Measurements from ENCODE around the gene PDZRN4.

GRCh38 chr12:41221491-41221890, 33.4 kb downstream of the PDZRN4 start:
- TF ChIP-seq, protein P1, sequence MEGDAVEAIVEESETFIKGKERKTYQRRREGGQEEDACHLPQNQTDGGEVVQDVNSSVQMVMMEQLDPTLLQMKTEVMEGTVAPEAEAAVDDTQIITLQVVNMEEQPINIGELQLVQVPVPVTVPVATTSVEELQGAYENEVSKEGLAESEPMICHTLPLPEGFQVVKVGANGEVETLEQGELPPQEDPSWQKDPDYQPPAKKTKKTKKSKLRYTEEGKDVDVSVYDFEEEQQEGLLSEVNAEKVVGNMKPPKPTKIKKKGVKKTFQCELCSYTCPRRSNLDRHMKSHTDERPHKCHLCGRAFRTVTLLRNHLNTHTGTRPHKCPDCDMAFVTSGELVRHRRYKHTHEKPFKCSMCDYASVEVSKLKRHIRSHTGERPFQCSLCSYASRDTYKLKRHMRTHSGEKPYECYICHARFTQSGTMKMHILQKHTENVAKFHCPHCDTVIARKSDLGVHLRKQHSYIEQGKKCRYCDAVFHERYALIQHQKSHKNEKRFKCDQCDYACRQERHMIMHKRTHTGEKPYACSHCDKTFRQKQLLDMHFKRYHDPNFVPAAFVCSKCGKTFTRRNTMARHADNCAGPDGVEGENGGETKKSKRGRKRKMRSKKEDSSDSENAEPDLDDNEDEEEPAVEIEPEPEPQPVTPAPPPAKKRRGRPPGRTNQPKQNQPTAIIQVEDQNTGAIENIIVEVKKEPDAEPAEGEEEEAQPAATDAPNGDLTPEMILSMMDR (IDR thresholded peaks at IDR 0.05), result no peak
- no peak for TF ChIP-seq POLR2A (IDR thresholded peaks at IDR 0.05)

Data from thyroid gland (tissue), 4 donors.